NCI-H748 (cell line): ENCODE results near the gene NDRG2.
A peak's percentile ranks its signal among the peaks of the same experiment; 100 is the strongest.
"Not testable (repeated sequence)": the region's sequence is repeated elsewhere in the genome, so short reads cannot be mapped to it uniquely, and the experiment has no call there.

Source experiments
- DNase-seq: peaks from one replicate; lab custom pipeline; 2025; ENCODE audit not compliant: unreplicated experiment; lab: John Stamatoyannopoulos, UW

The NDRG2 gene

GRCh38 chr14:21015312-21015711 is 9.5 kb downstream of the NDRG2 start:
- DNase-seq, result no peak

DNA sequence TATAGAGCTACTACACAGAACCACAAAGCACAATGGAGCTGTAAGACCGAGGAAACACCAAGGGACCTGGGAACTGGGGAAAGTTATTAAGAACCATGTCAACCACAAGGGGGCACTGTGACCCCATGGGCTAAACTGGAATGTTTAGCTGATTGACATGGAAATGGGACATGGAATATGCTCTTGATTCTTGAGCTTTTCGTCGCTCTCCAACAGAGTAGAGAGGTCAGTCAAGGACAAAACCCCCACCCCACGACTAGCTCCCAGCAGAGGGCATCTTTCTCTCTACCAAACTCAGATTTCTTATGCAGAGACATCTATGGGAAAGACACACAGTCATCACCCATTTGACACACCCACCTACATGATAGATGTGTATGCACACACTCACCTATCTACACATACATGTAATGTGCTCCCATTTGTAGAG is 10.1 kb downstream of the NDRG2 start:
- DNase-seq, result peak; percentile 80

DNA sequence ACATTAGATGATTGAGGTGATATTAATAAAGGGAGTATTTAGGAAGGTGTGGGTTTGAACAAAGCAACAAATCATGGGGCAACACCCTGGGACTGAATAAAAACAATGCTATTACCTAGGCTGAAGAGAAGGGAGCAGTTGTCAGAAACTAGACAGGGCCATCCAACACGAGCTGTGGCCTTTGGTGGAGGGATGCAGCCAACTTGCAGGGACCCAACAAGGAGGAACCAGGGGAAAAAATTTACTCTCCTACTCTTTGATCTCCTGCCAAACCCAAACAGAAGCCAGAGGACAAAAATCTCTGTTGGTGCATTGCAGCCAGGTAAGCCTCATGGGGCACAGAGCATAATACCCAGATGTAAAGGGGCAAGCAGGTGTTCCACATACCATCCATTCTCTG is 13.7 kb downstream of the NDRG2 start:
- no peak for DNase-seq

GRCh38 chr14:21009721-21010120 is 15.1 kb downstream of the NDRG2 start:
- DNase-seq, result not testable (repeated sequence)

DNA sequence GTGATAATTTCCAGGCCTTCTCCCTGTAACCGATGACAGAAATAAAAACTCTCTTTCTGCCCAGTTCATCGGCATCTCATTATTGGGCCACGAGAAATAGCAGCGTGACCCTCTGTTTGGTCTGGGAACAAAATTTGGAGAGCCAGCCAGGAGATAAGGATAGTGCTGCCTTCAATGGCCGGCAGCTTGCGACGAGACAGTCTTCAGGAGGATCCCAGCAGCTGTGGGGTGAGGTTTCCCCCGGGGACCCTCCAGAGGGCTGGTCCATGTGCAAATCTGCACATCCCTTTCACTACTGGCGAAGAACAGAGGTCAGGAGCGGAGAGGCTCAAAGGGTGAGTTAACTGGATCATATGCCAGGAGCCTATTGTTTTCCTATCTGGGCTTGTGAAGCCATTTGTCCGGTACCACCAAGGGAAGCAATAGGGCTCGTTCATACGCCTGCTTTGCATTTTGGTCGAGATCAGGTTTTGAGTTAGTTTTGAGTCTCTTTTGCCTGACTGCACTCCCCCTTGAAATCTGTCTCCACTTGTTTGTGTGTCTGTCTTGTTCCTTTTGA is 21.0 kb downstream of the NDRG2 start:
- no peak for DNase-seq

DNA sequence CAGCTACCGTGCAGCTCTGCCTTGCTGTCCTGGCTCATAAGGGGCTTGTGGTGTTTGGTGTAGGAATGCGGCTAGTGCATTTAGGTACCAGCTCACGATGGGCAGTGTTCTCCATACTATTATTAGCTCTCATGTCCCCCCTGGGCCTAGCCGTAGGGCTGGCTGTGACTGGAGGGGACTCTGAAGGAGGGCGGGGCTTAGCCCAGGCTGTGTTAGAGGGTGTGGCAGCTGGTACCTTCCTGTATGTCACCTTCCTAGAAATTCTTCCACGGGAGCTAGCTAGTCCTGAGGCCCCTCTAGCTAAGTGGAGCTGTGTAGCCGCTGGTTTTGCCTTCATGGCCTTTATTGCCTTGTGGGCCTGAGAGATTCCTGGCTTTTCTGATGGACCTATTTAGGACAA is 23.6 kb downstream of the NDRG2 start:
- no peak for DNase-seq

GRCh38 chr14:20999591-20999990 is 25.3 kb downstream of the NDRG2 start:
- DNase-seq, result no peak

DNA sequence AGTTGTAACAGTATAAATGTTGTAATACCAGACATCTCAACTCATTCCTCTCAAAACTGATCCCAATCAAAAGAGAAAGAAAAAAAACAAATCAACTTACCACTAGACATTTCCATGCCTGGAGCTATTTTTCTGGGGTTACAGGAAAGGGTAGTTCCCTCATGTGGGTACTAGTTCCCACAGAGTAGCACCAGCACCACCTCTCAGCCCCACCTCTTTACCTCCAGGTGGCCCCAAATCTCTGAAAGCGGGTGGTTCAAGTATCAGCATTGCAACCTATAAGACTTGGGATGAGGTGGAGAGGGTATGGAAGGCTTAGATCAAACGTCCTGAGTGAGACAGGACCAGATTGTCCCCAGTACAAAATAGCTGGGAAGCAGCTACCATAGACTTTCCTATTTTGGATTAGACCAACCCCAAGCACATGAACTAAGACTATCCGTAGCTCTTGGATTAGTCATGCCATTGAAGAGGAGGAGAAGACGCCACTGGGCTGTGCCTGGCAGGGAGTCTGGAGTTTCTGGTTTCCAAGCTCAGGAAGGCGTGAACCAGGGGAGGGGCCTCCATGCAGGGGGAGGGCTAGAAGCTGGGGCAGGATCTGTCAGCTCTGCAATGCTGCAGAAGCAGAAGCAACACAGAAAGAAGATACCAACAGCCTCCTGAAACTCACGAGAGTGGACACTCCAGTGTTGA is 26.0 kb downstream of the NDRG2 start, which contains the start of gene SLC39A2:
SLC39A2 (plus strand) TSS at position 620 of the 693 bp plus-strand sequence. CDS start 154 bp downstream, outside the sequence.
- DNase-seq, result no peak

- DNase-seq, result no peak
Measured at GRCh38 chr14:20998139-20998538, 26.7 kb downstream of the NDRG2 start.

GRCh38 chr14:20997564-20997963 is 27.3 kb downstream of the NDRG2 start:
- no peak for DNase-seq

GRCh38 chr14:20997115-20997514 is 27.7 kb downstream of the NDRG2 start:
- DNase-seq, result no peak

DNA sequence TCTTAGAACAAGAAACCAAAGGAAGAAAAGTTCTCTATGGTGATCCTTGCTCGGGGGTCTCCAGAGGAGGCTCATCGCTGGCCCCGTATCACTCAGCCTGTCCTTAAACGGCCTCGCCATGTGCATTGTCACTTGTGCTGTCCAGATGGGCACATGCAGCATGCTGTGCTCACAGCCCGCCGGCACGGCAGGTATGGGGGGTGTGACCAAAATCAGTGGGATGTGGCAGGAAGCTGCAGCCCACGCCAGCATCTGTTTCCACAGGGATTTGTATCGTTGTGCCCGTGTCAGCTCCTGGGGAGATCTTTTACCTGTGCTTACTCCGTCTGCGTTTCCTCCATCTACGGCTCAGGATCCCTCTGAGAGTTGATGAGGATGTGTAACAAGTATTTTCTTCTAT is 28.3 kb downstream of the NDRG2 start:
- DNase-seq, result no peak

DNA sequence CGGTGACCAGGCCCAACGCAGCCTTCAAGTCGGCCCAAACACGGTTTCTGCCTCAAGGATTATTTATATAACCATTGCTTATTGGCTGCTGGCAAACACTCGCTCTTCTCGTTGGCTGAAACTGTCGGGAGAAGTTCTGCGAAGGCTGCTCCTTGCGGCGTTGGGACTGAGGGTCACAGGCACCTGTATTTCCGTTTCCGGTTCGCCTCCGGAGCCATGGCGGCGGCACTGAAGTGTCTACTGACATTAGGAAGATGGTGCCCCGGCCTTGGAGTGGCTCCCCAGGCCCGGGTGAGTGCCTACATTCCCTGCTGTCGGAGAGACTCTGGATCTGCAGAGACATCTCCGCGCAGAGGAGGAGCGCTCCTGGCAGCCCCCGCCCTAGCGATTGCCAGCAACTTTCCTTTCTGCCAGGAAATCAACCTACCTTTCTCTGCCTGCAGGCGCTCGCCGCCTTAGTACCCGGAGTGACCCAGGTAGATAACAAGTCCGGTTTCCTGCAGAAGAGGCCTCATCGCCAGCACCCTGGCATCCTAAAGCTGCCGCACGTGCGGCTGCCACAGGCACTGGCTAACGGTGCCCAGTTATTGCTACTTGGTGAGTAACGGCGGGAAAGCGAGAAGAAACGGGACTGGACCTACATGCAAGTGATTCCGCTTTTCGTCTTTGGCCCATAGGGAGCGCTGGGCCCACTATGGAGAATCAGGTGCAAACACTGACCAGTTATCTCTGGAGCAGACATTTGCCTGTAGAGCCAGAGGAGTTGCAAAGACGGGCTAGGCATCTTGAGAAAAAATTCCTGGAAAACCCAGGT is 34.9 kb downstream of the NDRG2 start, which contains the start of gene METTL17:
METTL17 (plus strand) TSS at position 194 of the 814 bp plus-strand sequence; CDS start at position 217, 23 bp downstream.
- DNase-seq, result peak; percentile 97

- DNase-seq, result no peak
Measured at GRCh38 chr14:20989471-20989786, 35.4 kb downstream of the NDRG2 start.

DNA sequence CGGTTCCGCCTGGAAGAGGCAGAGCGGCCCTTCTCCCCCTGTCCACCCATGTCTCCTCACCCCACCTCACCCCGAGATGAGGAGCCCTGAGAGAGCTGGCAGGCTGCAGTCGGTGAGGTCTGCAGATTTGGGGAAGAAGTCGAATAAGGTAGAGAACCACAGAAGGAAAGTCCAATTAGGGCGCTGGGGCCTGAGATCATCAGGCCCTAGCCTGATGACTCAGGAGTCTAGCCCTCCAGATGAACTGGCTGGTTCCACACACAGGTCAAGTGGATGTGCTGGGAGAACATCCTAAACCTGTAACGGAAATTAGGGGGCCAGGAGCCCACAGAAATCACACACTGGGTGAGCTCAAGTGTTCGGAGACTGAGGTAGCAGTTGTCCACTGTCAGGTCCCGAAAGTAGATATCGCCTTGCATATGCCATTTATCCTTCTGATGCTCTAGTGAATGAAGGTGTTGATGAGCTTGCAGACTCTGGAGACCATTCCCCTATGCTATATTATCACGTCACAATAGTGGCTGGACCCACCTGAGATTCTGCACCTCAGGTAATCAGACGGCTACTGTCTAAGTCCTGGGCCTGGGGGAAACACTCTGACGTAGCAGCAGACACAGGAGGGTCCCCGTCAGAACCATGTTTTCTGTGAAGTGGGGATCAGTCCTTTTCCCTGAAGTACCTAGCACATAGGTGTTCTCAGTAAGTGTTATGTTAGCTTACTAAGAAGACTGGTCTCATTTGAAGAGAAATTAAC is 36.0 kb downstream of the NDRG2 start:
- DNase-seq, result no peak

DNA sequence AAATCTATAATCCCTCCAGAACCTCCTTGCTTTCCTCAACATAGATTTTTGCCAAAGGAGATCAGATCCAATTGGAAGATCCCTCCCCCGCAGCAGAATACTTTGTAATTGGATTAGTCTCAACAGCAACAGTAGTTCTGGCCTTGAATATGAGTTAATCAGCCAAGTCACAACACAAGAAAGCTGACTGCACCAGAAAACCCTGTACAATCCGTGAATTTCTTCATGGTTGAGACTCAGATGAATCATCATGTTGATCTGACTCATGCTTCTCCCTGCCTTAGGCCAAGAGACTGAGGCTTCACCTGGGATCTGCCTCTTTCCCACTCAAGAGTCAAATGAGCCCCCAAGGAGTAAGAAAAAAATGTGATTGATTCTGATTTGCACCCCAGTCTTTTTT is 38.0 kb downstream of the NDRG2 start:
- DNase-seq, result no peak

DNA sequence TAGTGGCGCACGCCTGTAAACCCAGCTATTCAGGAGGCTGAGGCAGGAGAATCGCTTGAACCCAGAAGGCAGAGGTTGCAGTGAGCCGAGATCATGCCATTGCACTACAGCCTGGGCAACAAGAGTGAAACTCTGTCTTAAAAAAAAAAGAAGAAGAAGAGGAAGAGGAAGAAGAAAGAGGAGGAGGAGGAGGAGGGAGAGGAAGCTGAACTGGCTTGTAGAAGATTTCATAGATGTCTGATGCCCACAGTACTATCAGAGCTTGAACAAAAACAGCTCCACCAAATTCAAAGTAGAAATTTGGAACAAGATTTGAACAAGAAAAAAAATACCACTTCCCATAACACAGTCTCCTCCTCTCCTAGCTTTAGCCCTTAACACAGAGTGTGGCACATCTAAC is 39.2 kb downstream of the NDRG2 start:
- DNase-seq, result not testable (repeated sequence)

GRCh38 chr14:20982646-20983369 is 42.1 kb downstream of the NDRG2 start:
- DNase-seq, result no peak

DNA sequence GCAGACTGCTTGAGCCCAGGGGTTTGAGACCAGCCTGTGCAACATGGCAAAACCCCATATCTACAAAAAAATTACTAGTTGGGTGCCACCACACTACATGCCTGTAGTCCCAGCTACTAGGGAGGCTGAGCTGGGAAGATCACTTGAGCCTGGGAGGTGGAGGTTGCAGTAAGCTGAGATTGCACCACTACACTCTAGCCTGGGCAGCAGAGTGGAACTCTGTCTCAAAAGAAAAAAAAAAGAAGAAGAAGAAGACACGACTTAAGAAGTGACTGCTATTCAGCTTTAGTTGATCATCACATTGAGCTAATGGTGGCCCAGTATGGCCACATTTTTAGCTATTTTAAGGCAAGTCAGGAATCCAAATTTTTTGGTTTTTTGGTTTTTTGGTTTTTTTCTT is 44.0 kb downstream of the NDRG2 start:
- DNase-seq, result no peak

GRCh38 chr14:20978687-20979086 is 46.2 kb downstream of the NDRG2 start:
- DNase-seq, result no peak

GRCh38 chr14:20976291-20976690 is 48.6 kb downstream of the NDRG2 start:
- no peak for DNase-seq
